HPDE6-E6E7 (cell line): Measurements from ENCODE around the gene L3MBTL1.
A peak's percentile ranks its signal among the peaks of the same experiment; 100 is the strongest.

Experiments used
- DNase-seq: peaks from one replicate; pipeline ENCODE4 v3.0.0; 2011; ENCODE audit warnings: missing footprints; ENCODE audit errors: extremely low spot score

Gene L3MBTL1

DNA sequence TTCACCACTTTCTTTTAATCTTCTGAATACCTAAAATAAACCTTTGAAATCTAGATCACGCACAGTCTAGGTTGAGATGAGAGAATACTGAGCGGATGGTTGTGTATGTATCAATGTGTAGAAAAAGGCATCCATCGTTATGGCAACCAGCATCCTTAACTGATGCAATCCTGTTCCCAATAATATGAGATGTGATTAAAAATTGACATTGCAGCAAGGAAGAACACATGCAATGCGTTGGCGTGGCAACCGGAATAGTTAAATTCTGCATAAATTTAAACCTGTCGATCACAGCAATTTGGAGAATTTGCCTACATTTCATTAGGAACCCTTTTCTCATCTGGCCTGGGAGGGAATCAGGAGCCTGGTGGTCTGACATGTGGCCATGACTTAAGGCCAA is 1.3 kb upstream of the L3MBTL1 start:
- DNase-seq: no peak

DNA sequence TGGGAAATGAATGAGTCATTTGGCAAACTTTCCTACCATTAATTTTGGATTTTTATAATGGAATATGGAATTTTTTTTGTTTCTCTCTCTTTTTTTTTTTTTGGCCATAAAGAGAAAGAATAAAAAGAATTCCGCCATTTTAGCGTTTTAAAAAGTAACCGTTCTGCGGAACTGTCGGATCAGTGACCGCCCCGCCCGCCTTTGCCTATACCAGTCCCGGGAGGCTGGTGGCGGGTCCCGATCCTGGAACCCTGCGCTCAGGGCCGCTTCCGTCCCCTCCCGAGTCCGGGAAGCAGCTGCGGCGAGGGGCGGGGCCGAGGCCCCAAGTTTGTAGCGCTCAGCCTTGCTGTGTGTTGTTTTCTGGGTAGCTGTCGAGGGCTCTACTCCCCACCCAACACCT is 609 bp downstream of the L3MBTL1 start:
- DNase-seq: no peak

- DNase-seq: no peak
Observed at GRCh38 chr20:43508604-43509040, 1.1 kb downstream of the L3MBTL1 start.

GRCh38 chr20:43511879-43512278 is 4.4 kb downstream of the L3MBTL1 start:
- DNase-seq: no peak

DNA sequence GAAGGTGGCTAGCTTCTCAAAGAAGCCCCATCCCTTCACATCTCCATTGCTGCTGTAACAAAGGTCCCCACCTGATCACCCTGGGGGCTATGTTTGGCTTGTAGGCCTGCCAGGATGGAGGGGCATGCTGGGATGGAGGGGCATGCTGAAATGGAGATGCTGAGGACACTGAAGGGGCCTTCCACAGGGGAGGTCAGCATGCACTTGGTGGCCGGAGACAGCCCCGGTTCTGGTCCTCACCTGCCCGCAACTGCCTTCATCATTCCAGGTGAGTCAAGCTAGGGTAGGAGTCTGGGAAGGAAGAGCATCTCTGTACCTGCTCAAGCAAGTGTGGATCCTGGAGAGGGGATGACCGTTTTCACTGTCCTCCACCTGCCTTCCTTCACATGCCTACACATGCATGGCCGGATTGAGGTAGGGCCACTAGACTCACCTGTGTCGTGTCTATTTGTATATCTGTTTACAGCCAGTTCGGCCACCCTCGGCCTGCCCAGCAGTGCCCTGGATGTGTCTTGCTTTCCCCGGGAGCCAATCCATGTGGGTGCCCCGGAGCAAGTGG is 6.0 kb downstream of the L3MBTL1 start:
- DNase-seq: peak; percentile 58

DNA sequence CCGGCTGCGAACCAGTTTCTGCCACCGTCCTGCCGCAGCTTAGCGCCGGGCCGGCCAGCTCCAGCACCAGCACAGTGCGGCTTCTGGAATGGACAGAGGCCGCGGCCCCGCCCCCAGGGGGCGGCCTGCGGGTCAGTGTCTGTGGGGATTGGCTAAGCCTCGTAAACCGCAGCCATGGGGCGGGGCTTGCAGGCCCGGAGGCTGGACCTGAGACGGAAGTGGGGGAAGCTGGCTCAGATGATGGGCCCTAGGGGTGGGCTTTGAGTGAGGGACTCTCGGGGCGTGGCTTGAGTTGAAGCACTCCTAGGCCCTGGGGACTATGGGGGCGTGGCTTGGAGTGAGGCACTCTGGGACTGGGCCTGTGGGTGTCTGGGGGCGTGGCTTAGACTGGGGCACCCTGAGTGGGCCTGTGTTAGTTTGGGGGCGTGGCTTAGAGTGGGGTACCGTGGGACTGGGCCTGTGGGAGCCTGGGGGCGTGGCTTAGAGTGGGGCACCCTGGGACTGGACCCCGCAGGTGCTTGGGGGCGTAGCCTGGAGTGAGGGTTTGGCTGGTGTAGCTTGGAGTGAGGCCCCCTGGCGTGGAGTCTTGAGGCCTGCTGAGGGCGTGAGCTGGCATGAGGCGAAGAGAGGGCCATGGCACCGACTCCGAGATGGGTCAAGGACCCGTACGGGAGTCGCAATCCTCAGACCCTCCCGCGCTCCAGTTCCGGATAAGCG is 6.6 kb downstream of the L3MBTL1 start:
- DNase-seq: peak; percentile 100

- DNase-seq: no peak
Observed at GRCh38 chr20:43514648-43514999, 7.1 kb downstream of the L3MBTL1 start.

DNA sequence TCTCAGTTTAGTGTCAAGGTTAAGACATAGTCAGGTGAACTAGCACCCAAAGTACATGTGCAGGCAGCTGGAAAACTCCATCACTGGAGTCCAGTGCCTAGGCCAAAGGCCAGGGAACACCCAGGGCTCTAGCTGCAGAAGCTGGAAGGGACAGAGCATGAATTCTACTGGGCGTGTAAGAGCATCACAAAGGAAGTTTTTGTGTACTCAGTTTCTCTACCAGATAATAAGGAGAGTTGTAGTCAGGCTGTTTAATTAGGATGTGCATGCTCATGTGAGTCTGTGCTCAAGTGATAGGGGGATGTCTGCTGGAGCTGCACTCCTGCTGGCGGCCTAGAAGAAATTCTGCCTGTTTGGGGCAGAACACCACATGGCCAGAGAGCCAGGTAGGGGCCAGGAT is 8.1 kb downstream of the L3MBTL1 start:
- DNase-seq: no peak

- DNase-seq: no peak
Observed at GRCh38 chr20:43516251-43516824, 8.8 kb downstream of the L3MBTL1 start.

- no peak for DNase-seq
Observed at GRCh38 chr20:43520074-43520630, 12.7 kb downstream of the L3MBTL1 start.

- no peak for DNase-seq
Observed at GRCh38 chr20:43525021-43525420, 17.5 kb downstream of the L3MBTL1 start.

DNA sequence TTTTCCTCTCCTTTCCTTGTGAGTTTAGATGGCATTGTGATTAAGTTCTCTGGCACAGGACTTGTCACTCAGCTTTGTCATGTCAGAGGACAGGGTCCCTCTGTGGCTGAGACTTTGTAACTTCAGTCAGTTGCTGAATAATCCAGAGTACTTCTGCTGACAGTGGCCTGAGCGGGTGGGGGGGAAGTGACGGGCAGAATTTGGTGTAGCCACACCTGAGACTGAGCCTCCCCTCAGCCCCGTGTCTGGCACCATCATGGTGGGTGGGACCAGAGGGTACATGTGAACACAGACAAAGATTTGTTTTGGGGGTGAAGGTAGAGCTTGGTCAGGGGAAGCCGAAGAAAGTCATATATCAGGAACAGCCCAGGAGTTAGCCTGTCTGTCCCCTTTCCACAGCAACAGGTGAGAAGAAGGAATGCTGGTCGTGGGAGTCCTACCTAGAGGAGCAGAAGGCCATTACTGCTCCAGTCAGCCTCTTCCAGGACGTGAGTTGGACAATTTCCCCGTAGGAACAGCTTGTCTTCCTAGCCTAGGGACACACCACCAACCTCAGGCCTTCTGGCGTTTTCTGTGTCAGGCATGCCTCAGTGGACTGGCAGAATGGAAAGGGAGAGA is 20.9 kb downstream of the L3MBTL1 start:
- DNase-seq: no peak

GRCh38 chr20:43529051-43529450 is 21.6 kb downstream of the L3MBTL1 start:
- DNase-seq: no peak

DNA sequence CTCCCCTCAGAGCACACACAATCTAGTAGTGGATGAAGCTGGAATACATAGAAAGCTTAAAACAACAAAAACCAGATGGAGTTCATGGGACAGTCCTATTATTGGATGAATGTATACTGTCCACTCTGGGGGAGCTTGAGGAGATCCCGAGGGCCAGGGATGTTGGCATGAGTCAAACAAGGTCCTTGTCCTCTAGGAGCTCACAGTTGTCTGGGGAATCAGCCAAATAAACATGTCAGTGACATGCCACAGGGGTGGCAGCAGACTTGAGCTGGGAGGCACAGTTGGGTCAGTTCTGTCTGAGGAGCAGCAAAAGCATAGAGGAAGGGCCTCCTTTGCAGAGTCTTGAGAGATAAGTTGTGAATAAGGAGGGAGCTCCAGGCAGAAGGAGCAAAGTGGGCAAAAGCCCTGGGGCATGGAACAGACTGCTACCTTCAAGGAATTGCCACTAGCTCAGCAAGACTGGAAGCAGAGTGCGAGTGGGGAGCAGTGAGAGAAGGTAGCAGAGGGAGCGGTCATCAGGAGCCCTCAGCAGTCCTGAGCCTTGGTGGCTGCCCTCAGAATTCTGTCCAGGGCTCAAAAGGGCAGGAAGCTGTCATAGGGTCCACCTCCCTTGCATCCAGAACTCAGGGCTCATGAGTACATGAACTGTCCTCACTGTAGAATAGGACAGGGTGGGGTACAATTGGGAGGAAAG is 22.1 kb downstream of the L3MBTL1 start:
- DNase-seq: no peak

- DNase-seq: no peak
Observed at GRCh38 chr20:43530321-43531090, 23.0 kb downstream of the L3MBTL1 start.

GRCh38 chr20:43531091-43531443 is 23.6 kb downstream of the L3MBTL1 start:
- DNase-seq: no peak

GRCh38 chr20:43532416-43533055 is 25.0 kb downstream of the L3MBTL1 start:
- no peak for DNase-seq

DNA sequence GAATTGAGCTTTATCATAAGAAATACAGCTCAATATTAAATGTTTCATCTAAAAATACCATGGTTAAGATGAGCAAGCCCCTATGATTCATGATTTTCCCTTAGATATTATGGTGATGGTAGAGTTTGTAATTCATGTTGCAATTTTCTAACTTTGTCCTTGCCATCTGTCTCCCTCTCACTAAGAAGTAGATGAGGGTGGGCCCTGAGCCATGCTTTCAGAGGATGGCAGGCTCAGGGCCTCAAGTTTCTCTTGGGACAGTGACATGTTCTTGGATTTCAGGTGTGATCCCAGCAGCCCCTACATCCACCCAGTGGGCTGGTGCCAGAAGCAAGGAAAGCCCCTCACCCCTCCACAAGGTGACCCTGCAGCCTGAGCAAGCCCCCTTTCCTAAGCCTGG is 25.6 kb downstream of the L3MBTL1 start:
- no peak for DNase-seq

GRCh38 chr20:43534016-43534415 is 26.5 kb downstream of the L3MBTL1 start:
- no peak for DNase-seq

DNA sequence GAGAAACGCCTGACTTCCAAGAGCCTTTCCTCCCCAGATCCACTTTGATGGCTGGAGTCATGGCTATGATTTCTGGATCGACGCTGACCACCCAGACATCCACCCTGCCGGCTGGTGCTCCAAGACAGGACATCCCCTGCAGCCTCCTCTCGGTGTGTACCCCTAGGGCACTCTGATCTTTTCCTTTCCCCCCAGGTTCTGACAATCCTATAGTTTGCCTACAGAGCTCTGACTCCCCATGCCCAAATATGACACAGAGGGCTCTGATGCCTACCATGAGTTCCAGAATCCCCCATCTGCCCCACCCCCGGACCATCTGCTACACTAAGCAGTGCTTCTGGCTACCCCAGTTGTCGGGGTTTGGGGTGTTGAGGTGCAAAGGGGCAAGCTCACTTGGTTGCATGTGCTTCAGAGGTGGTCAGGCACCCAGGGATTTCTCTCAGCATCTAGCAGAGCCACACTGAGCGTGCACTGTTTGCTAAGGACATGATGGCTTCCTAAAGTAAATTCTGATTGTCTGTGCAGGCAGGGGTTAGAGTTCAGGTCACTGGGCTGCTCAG is 27.4 kb downstream of the L3MBTL1 start:
- DNase-seq: no peak
